Ovary (tissue), 3 donors: Measurements from ENCODE around the gene CMC1.

Experiments used
- CTCF ChIP-seq, 3 donors: fragments of 450-650 bp in 2 of 3; fragments of 200-600 bp in 1 of 3; IDR thresholded peaks; one replicate each; pipeline versions ENCODE4 v1.5.1 to v1.8.0; 2016 to 2022; ENCODE audit warnings: antibody characterized with exemption in 3 of 3, mild to moderate bottlenecking in 1 of 3
- EP300 ChIP-seq: sonication (generic); formaldehyde crosslinking; IDR thresholded peaks from one replicate; pipeline ENCODE4 v1.6.1; 2017; ENCODE audit warnings: antibody characterized with exemption
- POLR2A ChIP-seq: fragments of 450-650 bp; IDR thresholded peaks from one replicate; pipeline ENCODE4 v1.6.1; 2017; ENCODE audit warnings: antibody characterized with exemption, mild to moderate bottlenecking, moderate library complexity
- donor health status: DM: no; HTN: no; CAD: no.

- TF ChIP-seq POLR2A (no peak), CTCF (IDR thresholded peaks at IDR 0.05) (no peak), EP300 (no peak)
Observed at GRCh38 chr3:28218071-28218916, 23.1 kb upstream of the CMC1 start.
